ENCODE results near the gene HIP1. TPM values are rescaled to one million over a fixed set of nuclear protein-coding genes. Genes with fewer than 3 reads are reported as not detected.

HIP1 gene
- total and polyA plus RNA-seq, 9 of the 15 experiments (the other 6 are each of a cell fraction or from before 2014, with no cell fraction given) = 2.4 to 13.7 (median 9.5) TPM

DNA sequence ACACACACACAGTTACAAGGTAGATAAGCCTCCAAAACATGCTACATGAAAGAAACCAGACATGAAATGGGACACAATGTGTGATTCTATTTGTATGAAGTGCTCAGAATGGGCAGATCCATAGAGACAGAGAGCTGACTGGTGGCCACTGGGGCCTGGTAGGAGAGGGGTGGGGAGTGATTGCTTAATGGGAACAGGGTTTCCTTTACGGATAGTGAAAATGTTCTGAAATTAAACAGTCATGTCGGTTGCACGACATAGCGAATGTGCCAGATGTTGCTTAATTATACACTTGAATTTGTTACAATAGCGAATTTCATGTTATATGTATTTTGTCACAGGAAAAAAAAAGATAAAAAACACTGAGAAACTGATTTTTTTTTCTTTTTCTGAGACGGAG is 124.3 kb downstream of the HIP1 start:
- H2AFZ ChIP-seq (ENCODE audit: low read depth, low read length) = no peak overlapping the region
- H3K27me3 ChIP-seq (ENCODE audit: control insufficient read depth in 2 of 2, insufficient read depth in 2 of 2, low read length in 2 of 2) = no peaks in the 10 kb centered on the region
- no peak overlapping the region for H3K4me3 ChIP-seq
- no peak overlapping the region for H3K27ac ChIP-seq (ENCODE audit: extremely low read depth, low read depth, low read length)
- H3K9me1 ChIP-seq (ENCODE audit: control insufficient read depth, insufficient read depth, low read length) = peaks cover 3% of the 10 kb centered on the region
- no peak for ATAC-seq
- CTCF ChIA-PET (ENCODE audit: low intra/inter-chr PET ratio) = no interaction called here
- FAIRE-seq = peak; percentile 6
- H3K9me3 ChIP-seq (replicated peaks; ENCODE audit: control insufficient read depth, insufficient read depth, low read depth, low read length) = no peaks in the 10 kb centered on the region
- H3K4me2 ChIP-seq (ENCODE audit: insufficient read depth, low read length) = no peak overlapping the region
- in situ Hi-C loops (cut with MboI) (no loop called here), intact Hi-C loops (cut with micrococcal nuclease) (no loop called here)
- TF ChIP-seq CREB1 (IDR thresholded peaks at IDR 0.05) (no peak), CREB1 (CRISPR knock-in tag; IDR thresholded peaks at IDR 0.05) (no peak), HNRNPUL1 (IDR thresholded peaks at IDR 0.05; ENCODE audit: low read length) (no peak), CEBPG (CRISPR knock-in tag; IDR thresholded peaks at IDR 0.05) (no peak), CEBPG (tag; conservative IDR thresholded peaks at IDR 0.05 in 1 of 2, IDR thresholded peaks at IDR 0.05 in 1 of 2) (0 out of 4 replicates have a peak, but pooled peaks have one; percentile 9 to 17), ZNF76 (CRISPR knock-in tag; IDR thresholded peaks at IDR 0.05; ENCODE audit: borderline replicate concordance) (no peak), ZNF707 (CRISPR knock-in tag; conservative IDR thresholded peaks at IDR 0.05) (no peak), ZNF24 (IDR thresholded peaks at IDR 0.05) (no peak)
- TF ChIP-seq, protein P1, sequence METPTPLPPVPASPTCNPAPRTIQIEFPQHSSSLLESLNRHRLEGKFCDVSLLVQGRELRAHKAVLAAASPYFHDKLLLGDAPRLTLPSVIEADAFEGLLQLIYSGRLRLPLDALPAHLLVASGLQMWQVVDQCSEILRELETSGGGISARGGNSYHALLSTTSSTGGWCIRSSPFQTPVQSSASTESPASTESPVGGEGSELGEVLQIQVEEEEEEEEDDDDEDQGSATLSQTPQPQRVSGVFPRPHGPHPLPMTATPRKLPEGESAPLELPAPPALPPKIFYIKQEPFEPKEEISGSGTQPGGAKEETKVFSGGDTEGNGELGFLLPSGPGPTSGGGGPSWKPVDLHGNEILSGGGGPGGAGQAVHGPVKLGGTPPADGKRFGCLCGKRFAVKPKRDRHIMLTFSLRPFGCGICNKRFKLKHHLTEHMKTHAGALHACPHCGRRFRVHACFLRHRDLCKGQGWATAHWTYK (CRISPR knock-in tag; IDR thresholded peaks at IDR 0.05) = no peak
- H3K9ac ChIP-seq (ENCODE audit: insufficient read depth in 1 of 2, low read depth in 2 of 2, low read length in 2 of 2) = no peak overlapping the region
- BruUV-seq (replicated peaks) = no TSS peak
- POLR2A ChIA-PET = no interaction called here
- 79% methylated on average over 6 of the region's 6 CpGs for WGBS (ENCODE audit: insufficient coverage, low coverage, missing lambda C conversion rate)
- DNase-seq (ENCODE audit: extremely low read depth in 1 of 4, low spot score in 3 of 4) = no peak
- no peaks in the 10 kb centered on the region for H4K20me1 ChIP-seq (replicated peaks; ENCODE audit: control insufficient read depth, insufficient read depth, low read length)
- no peaks in the 10 kb centered on the region for H3K79me2 ChIP-seq (ENCODE audit: control insufficient read depth, insufficient read depth, low read length)
- peaks cover 0 to 8% of the 10 kb centered on the region in 2 experiments; a peak in 2 of 5 replicates for H3K4me1 ChIP-seq (replicated peaks in 1 of 2; ENCODE audit: control insufficient read depth in 2 of 2, insufficient read depth in 2 of 2, low read length in 2 of 2)
- H3K36me3 ChIP-seq (ENCODE audit: control insufficient read depth, insufficient read depth, low read length) = no peaks in the 10 kb centered on the region
